ENCODE data around the gene NSMCE3. TPM values are rescaled to one million over a fixed set of nuclear protein-coding genes. Genes with fewer than 3 reads are reported as not detected.
"Not testable (repeated sequence)": the region's sequence is repeated elsewhere in the genome, so short reads cannot be mapped to it uniquely, and the experiment has no call there.

NSMCE3 gene
- total and polyA plus RNA-seq, 3 experiments from 2014 or later: 8.7 to 35.4 (median 8.8) TPM

DNA sequence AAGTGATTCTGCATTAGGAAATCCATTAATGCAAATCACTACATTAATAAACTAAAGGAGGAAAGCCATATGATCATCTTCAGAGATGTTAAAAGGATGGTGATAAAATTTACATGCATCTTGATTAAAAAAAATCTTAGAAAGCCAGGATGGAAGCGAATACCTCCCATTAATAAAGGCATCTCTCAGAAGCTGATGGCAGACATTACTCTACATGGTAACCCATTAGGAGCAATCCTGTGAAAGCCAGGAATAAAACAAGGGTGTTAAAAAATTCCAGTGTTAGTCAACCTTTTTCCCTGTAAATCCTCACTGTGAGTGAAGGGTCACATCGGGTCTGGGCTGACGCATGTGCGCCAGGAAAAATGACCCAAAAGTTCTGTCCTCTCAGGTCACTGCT lies 25.5 kb downstream of the NSMCE3 start:
- Histone ChIP-seq H3K27ac (ENCODE audit: low read depth, low read length) (no peak overlapping the region), H3K4me1 (ENCODE audit: insufficient read depth, low read length) (no peaks in the 10 kb centered on the region), H3K4me3 (ENCODE audit: low read length) (no peak overlapping the region), H3K36me3 (ENCODE audit: insufficient read depth, low read length) (no peaks in the 10 kb centered on the region), H3K27me3 (ENCODE audit: insufficient read depth, low read length, poor library complexity, severe bottlenecking) (no peaks in the 10 kb centered on the region), H3K9me3 (ENCODE audit: low read length) (no peaks in the 10 kb centered on the region)
- ChIA-PET POLR2A (no interaction called here), CTCF (no interaction called here)
- DNase-seq: no peak
- Mint-ChIP-seq H3K27ac (no peak overlapping the region), H3K9me3 (peaks cover 0 to 2% (median 0%) of the 10 kb centered on the region in 5 donors), H3K36me3 (no peaks in the 10 kb centered on the region), H3K27me3 (peaks cover 6 to 18% of the 10 kb centered on the region in 2 donors), H3K4me3 (no peak overlapping the region), H3K4me1 (no peaks in the 10 kb centered on the region)

DNA sequence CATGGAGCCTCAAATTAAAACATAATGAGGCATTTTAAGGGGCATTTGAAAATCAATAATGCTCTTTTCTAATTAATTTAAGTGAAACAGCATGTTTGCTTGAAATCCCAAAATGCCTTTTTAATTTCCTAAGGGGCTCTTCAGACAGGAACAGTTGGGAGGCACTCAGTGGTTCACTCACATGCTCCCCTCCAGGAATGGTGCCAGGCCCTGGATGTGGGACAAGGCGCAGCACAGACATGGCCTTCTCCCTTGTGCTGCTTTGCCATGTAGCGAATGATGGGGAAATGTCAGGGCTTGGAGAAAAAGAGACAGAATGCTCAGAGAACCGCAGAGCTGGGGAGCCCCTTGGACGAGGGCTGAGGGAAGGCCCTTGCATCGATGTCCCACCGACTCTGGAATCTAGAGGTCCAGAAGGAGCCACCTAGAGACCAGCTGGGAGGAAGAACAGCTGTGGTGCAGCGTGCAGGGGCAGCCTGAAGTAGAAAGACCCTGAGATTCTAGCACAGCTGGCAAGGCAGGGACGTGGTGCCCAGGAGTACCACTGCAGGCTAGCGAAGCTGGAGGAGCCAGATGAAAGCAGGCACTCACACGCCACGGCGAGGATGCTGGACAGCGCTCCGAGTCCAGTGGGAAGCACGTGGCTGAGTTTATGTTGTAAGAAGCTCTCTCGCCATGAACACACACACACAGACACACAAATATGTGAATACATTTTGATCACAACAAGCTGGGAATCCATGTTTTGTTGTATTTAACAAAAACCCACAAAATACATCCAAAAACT lies 27.0 kb downstream of the NSMCE3 start:
- Mint-ChIP-seq H3K9me3 (peaks cover 0 to 2% (median 0%) of the 10 kb centered on the region in 5 donors), H3K36me3 (no peaks in the 10 kb centered on the region), H3K4me1 (no peaks in the 10 kb centered on the region), H3K27ac (no peak overlapping the region), H3K4me3 (no peak overlapping the region), H3K27me3 (peaks cover 6 to 22% of the 10 kb centered on the region in 2 donors)
- Histone ChIP-seq H3K9me3 (ENCODE audit: low read length) (no peaks in the 10 kb centered on the region), H3K4me1 (ENCODE audit: insufficient read depth, low read length) (no peaks in the 10 kb centered on the region), H3K4me3 (ENCODE audit: low read length) (no peak overlapping the region), H3K36me3 (ENCODE audit: insufficient read depth, low read length) (no peaks in the 10 kb centered on the region), H3K27me3 (ENCODE audit: insufficient read depth, low read length, poor library complexity, severe bottlenecking) (no peaks in the 10 kb centered on the region), H3K27ac (ENCODE audit: low read depth, low read length) (no peak overlapping the region)
- DNase-seq: no peak
- POLR2A ChIA-PET: no interaction called here
- CTCF ChIA-PET: interaction anchor here (0.6 kb wide), 1 partner anchor 42 kb away, joined by 3 read pairs; no protein-coding TSS in a partner anchor

DNA sequence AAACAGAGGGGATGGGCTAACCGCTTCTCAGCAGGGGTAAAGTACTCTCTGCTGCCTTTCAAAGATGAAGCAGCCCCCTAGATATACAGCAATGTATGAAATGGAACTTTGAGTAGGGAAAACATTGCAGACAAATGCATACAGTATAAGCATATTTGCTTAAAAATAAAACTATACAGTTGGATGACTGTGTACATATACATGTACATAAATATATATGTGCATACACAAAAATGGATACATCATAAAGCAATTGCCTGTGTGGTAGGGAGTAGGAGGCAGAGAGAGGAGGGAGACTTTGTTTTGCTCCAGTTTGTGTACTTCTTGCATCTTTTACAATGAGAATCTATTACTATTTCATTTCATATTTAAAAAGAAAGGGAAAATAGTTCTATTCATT lies 28.4 kb downstream of the NSMCE3 start:
- Histone ChIP-seq H3K9me3 (ENCODE audit: low read length) (no peaks in the 10 kb centered on the region), H3K4me1 (ENCODE audit: insufficient read depth, low read length) (no peaks in the 10 kb centered on the region), H3K27me3 (ENCODE audit: insufficient read depth, low read length, poor library complexity, severe bottlenecking) (no peaks in the 10 kb centered on the region), H3K27ac (ENCODE audit: low read depth, low read length) (no peak overlapping the region), H3K4me3 (ENCODE audit: low read length) (no peak overlapping the region), H3K36me3 (ENCODE audit: insufficient read depth, low read length) (no peaks in the 10 kb centered on the region)
- Mint-ChIP-seq H3K27ac (no peak overlapping the region), H3K4me3 (no peak overlapping the region), H3K4me1 (no peaks in the 10 kb centered on the region), H3K9me3 (peaks cover 0 to 11% (median 1%) of the 10 kb centered on the region in 5 donors), H3K36me3 (peaks cover 0 to under 1% (median 0%) of the 10 kb centered on the region in 3 donors), H3K27me3 (peaks cover 6 to 24% of the 10 kb centered on the region in 2 donors)
- ChIA-PET POLR2A (no interaction called here), CTCF (no interaction called here)
- DNase-seq: no peak

GRCh38 chr15:29239395-29239794 lies 30.2 kb downstream of the NSMCE3 start:
- Histone ChIP-seq H3K36me3 (ENCODE audit: insufficient read depth, low read length) (no peaks in the 10 kb centered on the region), H3K4me3 (ENCODE audit: low read length) (no peak overlapping the region), H3K9me3 (ENCODE audit: low read length) (no peaks in the 10 kb centered on the region), H3K27ac (ENCODE audit: low read depth, low read length) (no peak overlapping the region), H3K4me1 (ENCODE audit: insufficient read depth, low read length) (no peaks in the 10 kb centered on the region), H3K27me3 (ENCODE audit: insufficient read depth, low read length, poor library complexity, severe bottlenecking) (no peaks in the 10 kb centered on the region)
- no peak for DNase-seq
- Mint-ChIP-seq H3K27ac (no peak overlapping the region), H3K4me3 (no peak overlapping the region), H3K4me1 (no peaks in the 10 kb centered on the region), H3K27me3 (peaks cover 10 to 34% of the 10 kb centered on the region in 2 donors), H3K9me3 (peaks cover 9 to 17% (median 11%) of the 10 kb centered on the region in 5 donors), H3K36me3 (peaks cover 0 to 4% (median 0%) of the 10 kb centered on the region in 3 donors)
- ChIA-PET CTCF (no interaction called here), POLR2A (no interaction called here)

- no peak overlapping the region for H3K27ac Mint-ChIP-seq
- Histone ChIP-seq H3K9me3 (ENCODE audit: low read length) (no peaks in the 10 kb centered on the region), H3K27me3 (ENCODE audit: insufficient read depth, low read length, poor library complexity, severe bottlenecking) (no peaks in the 10 kb centered on the region), H3K4me3 (ENCODE audit: low read length) (no peak overlapping the region), H3K36me3 (ENCODE audit: insufficient read depth, low read length) (no peaks in the 10 kb centered on the region), H3K4me1 (ENCODE audit: insufficient read depth, low read length) (no peaks in the 10 kb centered on the region), H3K27ac (ENCODE audit: low read depth, low read length) (no peak overlapping the region)
- no peaks in the 10 kb centered on the region for H3K4me1 Mint-ChIP-seq
- H3K4me3 Mint-ChIP-seq: no peak overlapping the region
- H3K36me3 Mint-ChIP-seq: peaks cover 0 to 4% (median 0%) of the 10 kb centered on the region in 3 donors
- H3K27me3 Mint-ChIP-seq: peaks cover 13 to 48% of the 10 kb centered on the region in 2 donors
- H3K9me3 Mint-ChIP-seq: peaks cover 10 to 20% (median 12%) of the 10 kb centered on the region in 5 donors
- ChIA-PET CTCF (no interaction called here), POLR2A (no interaction called here)
- no peak for DNase-seq
These were observed 36.1 kb downstream of the NSMCE3 start for GRCh38 chr15:29233566-29233965.

DNA sequence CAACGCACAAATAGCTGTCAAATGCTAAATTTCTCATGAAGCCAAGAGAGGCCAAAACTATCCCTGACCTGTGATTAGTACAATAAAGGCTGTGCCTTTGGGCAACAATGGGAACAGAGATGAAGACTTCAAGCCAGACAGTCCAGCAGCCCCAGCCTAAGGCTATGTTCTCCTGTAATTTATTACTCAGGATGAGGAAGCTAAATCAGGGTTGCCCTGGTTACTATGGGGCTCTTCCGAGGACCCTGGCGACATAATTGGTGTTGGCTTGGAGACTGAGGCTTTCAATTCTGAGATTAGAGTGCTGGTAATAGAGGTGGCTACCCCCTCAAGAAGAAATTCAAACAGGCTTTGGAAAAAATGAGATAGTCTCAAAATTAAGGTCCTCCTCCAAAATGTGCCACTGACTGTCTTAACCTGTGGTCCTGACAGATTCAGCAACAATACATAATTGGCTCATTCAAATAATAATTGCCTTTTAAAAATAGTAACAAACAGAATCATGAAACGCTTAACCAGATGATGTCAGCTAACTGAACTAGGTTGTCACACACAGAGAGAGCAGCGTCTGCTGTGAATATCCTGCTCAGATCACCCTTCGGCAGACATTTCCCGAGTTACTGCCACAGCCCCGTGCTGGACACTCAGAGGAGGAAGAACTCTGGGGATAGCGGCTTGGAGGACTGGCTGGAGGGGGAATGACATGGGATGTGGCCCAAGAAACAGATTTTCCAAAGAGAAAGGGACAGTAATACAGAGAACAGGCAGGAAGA lies 43.0 kb downstream of the NSMCE3 start:
- Mint-ChIP-seq H3K27me3 (peaks cover 8 to 57% of the 10 kb centered on the region in 2 donors), H3K4me3 (no peak overlapping the region), H3K4me1 (no peaks in the 10 kb centered on the region), H3K36me3 (no peaks in the 10 kb centered on the region), H3K9me3 (no peaks in the 10 kb centered on the region), H3K27ac (peak overlapping the region in 1 of 8 donors; percentile 48)
- Histone ChIP-seq H3K27ac (ENCODE audit: low read depth, low read length) (no peak overlapping the region), H3K4me3 (ENCODE audit: low read length) (no peak overlapping the region), H3K36me3 (ENCODE audit: insufficient read depth, low read length) (no peaks in the 10 kb centered on the region), H3K4me1 (ENCODE audit: insufficient read depth, low read length) (no peaks in the 10 kb centered on the region), H3K9me3 (ENCODE audit: low read length) (no peaks in the 10 kb centered on the region), H3K27me3 (ENCODE audit: insufficient read depth, low read length, poor library complexity, severe bottlenecking) (peaks cover 11% of the 10 kb centered on the region)
- ChIA-PET POLR2A (no interaction called here), CTCF (no interaction called here)
- no peak for DNase-seq

DNA sequence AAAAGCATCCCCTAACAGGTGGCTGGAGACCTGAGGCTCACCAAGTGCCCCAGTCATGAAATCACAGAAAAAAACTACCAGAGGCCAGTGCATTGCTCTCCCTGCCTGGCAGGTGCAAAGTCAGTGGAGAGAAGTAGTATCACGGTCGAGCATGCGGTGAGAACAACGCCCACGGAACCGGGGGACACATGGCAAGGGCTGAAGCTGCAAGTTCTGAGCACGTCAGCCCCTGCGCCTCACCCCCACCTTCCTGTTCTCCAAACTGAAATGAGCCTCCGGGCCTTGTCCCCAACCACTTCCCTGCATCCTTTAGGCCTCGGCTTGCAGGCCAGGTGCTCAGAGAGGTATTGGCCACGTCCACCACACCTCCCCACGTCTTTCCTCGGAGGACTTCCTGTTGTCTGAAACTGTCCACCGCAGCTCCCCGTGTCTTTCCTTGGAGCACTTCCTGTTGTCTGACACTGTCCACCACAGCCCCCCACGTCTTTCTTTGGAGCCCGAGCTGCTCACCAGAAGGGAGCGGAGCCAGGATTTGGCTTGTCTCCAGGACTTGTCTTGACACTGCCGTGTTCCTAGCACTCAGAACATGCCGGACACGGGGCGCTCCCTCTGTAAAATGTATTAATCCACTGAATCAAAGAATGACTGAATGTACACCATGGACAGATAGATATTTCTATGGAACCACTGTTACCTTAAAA lies 43.9 kb downstream of the NSMCE3 start:
- Mint-ChIP-seq H3K4me1 (no peaks in the 10 kb centered on the region), H3K9me3 (no peaks in the 10 kb centered on the region), H3K4me3 (no peak overlapping the region), H3K27ac (peak overlapping the region in 1 of 8 donors; percentile 84), H3K36me3 (no peaks in the 10 kb centered on the region), H3K27me3 (peaks cover 10 to 59% of the 10 kb centered on the region in 2 donors)
- Histone ChIP-seq H3K27me3 (ENCODE audit: insufficient read depth, low read length, poor library complexity, severe bottlenecking) (peaks cover 11% of the 10 kb centered on the region), H3K9me3 (ENCODE audit: low read length) (no peaks in the 10 kb centered on the region), H3K4me1 (ENCODE audit: insufficient read depth, low read length) (no peaks in the 10 kb centered on the region), H3K36me3 (ENCODE audit: insufficient read depth, low read length) (no peaks in the 10 kb centered on the region), H3K4me3 (ENCODE audit: low read length) (no peak overlapping the region), H3K27ac (ENCODE audit: low read depth, low read length) (no peak overlapping the region)
- CTCF ChIA-PET: no interaction called here
- no peak for DNase-seq
- POLR2A ChIA-PET: no interaction called here

DNA sequence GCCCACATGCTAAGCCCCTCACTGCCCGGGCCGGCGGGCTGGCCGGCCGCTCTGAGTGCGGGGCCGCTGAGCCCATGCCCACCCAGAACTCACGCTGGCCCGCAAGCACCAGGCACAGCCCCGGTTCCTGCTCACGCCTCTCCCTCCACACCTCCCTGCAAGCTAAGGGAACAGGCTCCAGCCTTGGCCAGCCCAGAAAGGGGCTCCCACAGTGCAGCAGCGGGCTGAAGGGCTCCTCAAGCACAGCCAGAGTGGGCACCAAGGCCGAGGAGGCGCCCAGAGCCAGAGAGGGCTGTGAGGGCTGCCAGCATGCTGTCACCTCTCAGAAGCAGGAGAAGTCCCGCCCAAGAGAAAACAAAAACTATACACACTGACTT lies 44.6 kb downstream of the NSMCE3 start:
- DNase-seq; H3K36me3 Mint-ChIP-seq; POLR2A ChIA-PET; H3K4me3 Mint-ChIP-seq; H3K4me3 ChIP-seq (ENCODE audit: low read length); H3K4me1 ChIP-seq (ENCODE audit: insufficient read depth, low read length); H3K27ac Mint-ChIP-seq; CTCF ChIA-PET; H3K9me3 Mint-ChIP-seq; H3K9me3 ChIP-seq (ENCODE audit: low read length); H3K27ac ChIP-seq (ENCODE audit: low read depth, low read length); H3K36me3 ChIP-seq (ENCODE audit: insufficient read depth, low read length); H3K4me1 Mint-ChIP-seq: not testable (repeated sequence)
- peaks cover 10 to 52% of the 10 kb centered on the region in 2 donors for H3K27me3 Mint-ChIP-seq
- peaks cover 11% of the 10 kb centered on the region for H3K27me3 ChIP-seq (ENCODE audit: insufficient read depth, low read length, poor library complexity, severe bottlenecking)

All from CD8-positive, alpha-beta memory T cell (primary cell).